Glutamatergic neuron (in vitro differentiated cells): ENCODE results near the gene COL13A1. TPM values are rescaled to one million over a fixed set of nuclear protein-coding genes. Genes with fewer than 3 reads are reported as not detected.

ENCODE experiments used
- DNase-seq: peaks from one replicate; pipeline ENCODE4 v3.0.0; 2022
- H3K27ac Mint-ChIP-seq: one replicate; pipeline ENCODE4 v1.8.0; 2020; ENCODE audit warnings: mild to moderate bottlenecking, mixed read lengths, inconsistent platforms; ENCODE audit not compliant: unreplicated experiment
- H3K27me3 Mint-ChIP-seq: one replicate; pipeline ENCODE4 v1.8.0; 2020; ENCODE audit warnings: mild to moderate bottlenecking, moderate library complexity, mixed read lengths, inconsistent platforms; ENCODE audit not compliant: unreplicated experiment
- H3K36me3 Mint-ChIP-seq: one replicate; pipeline ENCODE4 v1.8.0; 2020; ENCODE audit warnings: mild to moderate bottlenecking, mixed read lengths, inconsistent platforms; ENCODE audit not compliant: unreplicated experiment
- H3K4me1 Mint-ChIP-seq: one replicate; pipeline ENCODE4 v1.8.0; 2020; ENCODE audit warnings: mild to moderate bottlenecking, low read depth, mixed read lengths, inconsistent platforms; ENCODE audit not compliant: unreplicated experiment
- H3K4me3 Mint-ChIP-seq: one replicate; pipeline ENCODE4 v1.8.0; 2020; ENCODE audit warnings: mild to moderate bottlenecking, mixed read lengths, inconsistent platforms; ENCODE audit not compliant: unreplicated experiment
- H3K9me3 Mint-ChIP-seq: one replicate; pipeline ENCODE4 v1.8.0; 2020; ENCODE audit warnings: mild to moderate bottlenecking, moderate library complexity, mixed read lengths, inconsistent platforms; ENCODE audit not compliant: unreplicated experiment
- CTCF ChIP-seq: fragments of 200-600 bp; sonication (generic); IDR thresholded peaks from one replicate; pipeline ENCODE4 v1.5.0; 2021; ENCODE audit not compliant: partially characterized antibody, unreplicated experiment
- total RNA-seq: library from RNA; stranded (reverse); fragmentation: NEBNext Ultra II Directional; extraction: Animal tissue kit (Norgen Biotek cat#: 25700); gene quantifications from one replicate; pipeline ENCODE4 v1.2.1, GENCODE V29; 2021; ENCODE audit not compliant: unreplicated experiment

Gene COL13A1
- total RNA-seq, 1 donor from 2014 or later = 8.5 TPM

- peak overlapping the region; percentile 73 for H3K27ac Mint-ChIP-seq
- peak overlapping the region; percentile 50 for H3K4me3 Mint-ChIP-seq
- peaks cover 8% of the 10 kb centered on the region for H3K9me3 Mint-ChIP-seq
- H3K4me1 Mint-ChIP-seq = peaks cover 36% of the 10 kb centered on the region
- no peaks in the 10 kb centered on the region for H3K36me3 Mint-ChIP-seq
- peaks cover 12% of the 10 kb centered on the region for H3K27me3 Mint-ChIP-seq
- no peak for TF ChIP-seq CTCF
- DNase-seq = no peak
These were observed 44.0 kb downstream of the COL13A1 start for GRCh38 chr10:69845574-69846292.

- TF ChIP-seq CTCF = no peak
- DNase-seq = peak; percentile 57
- peak overlapping the region; percentile 73 for H3K27ac Mint-ChIP-seq
- H3K4me1 Mint-ChIP-seq = peaks cover 36% of the 10 kb centered on the region
- H3K36me3 Mint-ChIP-seq = no peaks in the 10 kb centered on the region
- peaks cover 12% of the 10 kb centered on the region for H3K27me3 Mint-ChIP-seq
- peaks cover 8% of the 10 kb centered on the region for H3K9me3 Mint-ChIP-seq
- H3K4me3 Mint-ChIP-seq = peak overlapping the region; percentile 50
These were observed 44.7 kb downstream of the COL13A1 start for GRCh38 chr10:69846293-69846921.

GRCh38 chr10:69847458-69847857 is 45.8 kb downstream of the COL13A1 start:
- Mint-ChIP-seq H3K4me3 (no peak overlapping the region), H3K27ac (no peak overlapping the region), H3K27me3 (peaks cover 9% of the 10 kb centered on the region), H3K36me3 (no peaks in the 10 kb centered on the region), H3K9me3 (peaks cover 8% of the 10 kb centered on the region), H3K4me1 (peaks cover 40% of the 10 kb centered on the region)
- TF ChIP-seq CTCF = no peak
- DNase-seq = no peak

GRCh38 chr10:69847883-69848282 is 46.2 kb downstream of the COL13A1 start:
- TF ChIP-seq CTCF = no peak
- Mint-ChIP-seq H3K27me3 (peaks cover 9% of the 10 kb centered on the region), H3K4me3 (peak overlapping the region; percentile 14), H3K36me3 (no peaks in the 10 kb centered on the region), H3K4me1 (peaks cover 42% of the 10 kb centered on the region), H3K27ac (no peak overlapping the region), H3K9me3 (peaks cover 8% of the 10 kb centered on the region)
- peak; percentile 41 for DNase-seq

- DNase-seq = no peak
- no peak overlapping the region for H3K4me3 Mint-ChIP-seq
- H3K4me1 Mint-ChIP-seq = peaks cover 44% of the 10 kb centered on the region
- H3K27me3 Mint-ChIP-seq = peaks cover 11% of the 10 kb centered on the region
- H3K27ac Mint-ChIP-seq = no peak overlapping the region
- H3K36me3 Mint-ChIP-seq = no peaks in the 10 kb centered on the region
- peaks cover 8% of the 10 kb centered on the region for H3K9me3 Mint-ChIP-seq
- TF ChIP-seq CTCF = no peak
These were observed 46.7 kb downstream of the COL13A1 start for GRCh38 chr10:69848454-69848853.
